ENCODE results near the gene DIS3L2. TPM values are rescaled to one million over a fixed set of nuclear protein-coding genes. Genes with fewer than 3 reads are reported as not detected.

Gene DIS3L2
- total and polyA plus RNA-seq, 2 of the 4 experiments (the other 2 are of a cell fraction): 14.7 to 19.2 TPM

- DNase-seq (no peak), ATAC-seq (ENCODE audit: low read depth) (no peak)
- Histone ChIP-seq H4K5ac (ENCODE audit: low read depth, low read length) (no peak overlapping the region), H3K36me3 (ENCODE audit: control insufficient read depth, insufficient read depth, low read length) (peaks cover 7% of the 10 kb centered on the region), H4K91ac (ENCODE audit: insufficient read depth, low read depth, low read length) (no peak overlapping the region), H2AK5ac (ENCODE audit: low read depth, low read length) (no peak overlapping the region), H3K18ac (ENCODE audit: low read depth, low read length) (no peak overlapping the region), H3K56ac (ENCODE audit: extremely low read depth, insufficient read depth, low read length) (no peak overlapping the region), H4K20me1 (ENCODE audit: insufficient read depth, low read length) (no peaks in the 10 kb centered on the region), H4K8ac (ENCODE audit: low read depth in 2 of 2, low read length in 2 of 2) (no peak overlapping the region), H3K4ac (ENCODE audit: low read depth, low read length) (no peak overlapping the region), H3K4me1 (ENCODE audit: control insufficient read depth, insufficient read depth, low read length) (no peaks in the 10 kb centered on the region), H3K9me3 (ENCODE audit: control insufficient read depth, insufficient read depth, low read length) (no peaks in the 10 kb centered on the region), H2BK120ac (ENCODE audit: low read depth, low read length) (no peak overlapping the region), H2BK5ac (ENCODE audit: low read depth, low read length, poor library complexity, severe bottlenecking) (no peak overlapping the region), H3K9me1 (ENCODE audit: insufficient read depth, low read length) (no peaks in the 10 kb centered on the region), H3K4me3 (ENCODE audit: insufficient read depth, low read depth, low read length) (no peak overlapping the region), H3K23ac (ENCODE audit: low read depth, low read length) (no peak overlapping the region), H3K27ac (ENCODE audit: insufficient read depth, low read length) (no peak overlapping the region), H3K14ac (replicated peaks; ENCODE audit: low read depth, low read length) (no peak overlapping the region), H2AK9ac (replicated peaks; ENCODE audit: low read depth, low read length, poor library complexity) (no peak overlapping the region), H3K4me2 (ENCODE audit: low read depth, low read length) (no peak overlapping the region), H3K79me1 (ENCODE audit: low read depth in 1 of 2, low read length in 2 of 2) (no peaks in the 10 kb centered on the region), H2AFZ (replicated peaks; ENCODE audit: low read length, poor library complexity) (no peak overlapping the region), H2BK15ac (ENCODE audit: low read depth, low read length) (no peak overlapping the region), H3K9ac (ENCODE audit: low read depth, low read length) (no peak overlapping the region), H2BK20ac (ENCODE audit: low read depth, low read length) (no peak overlapping the region), H3K27me3 (ENCODE audit: control insufficient read depth, insufficient read depth, low read length) (no peaks in the 10 kb centered on the region)
- TF ChIP-seq USF2 (IDR thresholded peaks at IDR 0.05; ENCODE audit: low read depth, low read length) (no peak), MAFK (IDR thresholded peaks at IDR 0.05; ENCODE audit: low read depth, low read length) (no peak), ELK1 (IDR thresholded peaks at IDR 0.05; ENCODE audit: borderline replicate concordance, low read depth, low read length) (no peak), MXI1 (IDR thresholded peaks at IDR 0.05; ENCODE audit: borderline replicate concordance, low read depth, low read length) (no peak)
- CTCF ChIA-PET: no interaction called here
- POLR2A ChIA-PET (ENCODE audit: unreplicated experiment): no interaction called here
- intact Hi-C loops (cut with micrococcal nuclease) (no loop called here), dilution Hi-C loops (cut with HindIII; ENCODE audit: low sequenced_read_pairs, unreplicated experiment) (no loop called here), in situ Hi-C loops (cut with MboI; ENCODE audit: low sequenced_read_pairs) (no loop called here)
- no TSS peak for BruUV-seq (replicated peaks)
- WGBS, 2 experiments (ENCODE audit: extremely low coverage in 2 of 2, insufficient read length in 1 of 2): 67% methylated on average over 2 of the region's 2 CpGs; no CpG with 5 or more reads in 1 of the 2 experiments
Observed at GRCh38 chr2:232207174-232207573, 245.7 kb downstream of the DIS3L2 start.
